RWPE2 (cell line): Measurements from ENCODE around the gene ELFN2.

Experiments
- ATAC-seq: fragments of 200-7000 bp; cut with Tn5 transposase; 3 replicates; pipeline ENCODE4 v1.9.1; 2021; ENCODE audit warnings: low read depth
- DNase-seq: peaks from one replicate; pipeline ENCODE4 v3.0.0-alpha.2; 2020; ENCODE audit warnings: low spot score
- H3K27ac ChIP-seq: fragments of 450-650 bp; 2 replicates; pipeline ENCODE4 v1.5.1; 2017; ENCODE audit warnings: mild to moderate bottlenecking; ENCODE audit not compliant: poor library complexity, severe bottlenecking
- H3K27me3 ChIP-seq: fragments of 250-450 bp; sonication (Bioruptor Pico); 2 replicates; pipeline ENCODE4 v1.5.1; 2021; ENCODE audit warnings: mild to moderate bottlenecking, moderate library complexity; ENCODE audit not compliant: insufficient read depth, poor library complexity, severe bottlenecking
- H3K36me3 ChIP-seq: fragments of 250-450 bp; sonication (Bioruptor Pico); 2 replicates; pipeline ENCODE4 v1.5.1; 2020; ENCODE audit warnings: low read depth, mild to moderate bottlenecking, moderate library complexity
- H3K4me1 ChIP-seq: fragments of 250-450 bp; sonication (Bioruptor Pico); 2 replicates; pipeline ENCODE4 v1.5.1; 2021; ENCODE audit warnings: mild to moderate bottlenecking, moderate library complexity; ENCODE audit not compliant: insufficient read depth, poor library complexity, severe bottlenecking
- H3K4me3 ChIP-seq: fragments of 250-450 bp; sonication (Bioruptor Pico); 2 replicates; pipeline ENCODE4 v1.5.1; 2021; ENCODE audit warnings: mild to moderate bottlenecking, moderate library complexity; ENCODE audit not compliant: severe bottlenecking
- H3K9me3 ChIP-seq: fragments of 250-450 bp; sonication (Bioruptor Pico); 2 replicates; pipeline ENCODE4 v1.5.1; 2021; ENCODE audit warnings: mild to moderate bottlenecking, moderate library complexity; ENCODE audit not compliant: severe bottlenecking
- CTCF ChIP-seq: fragments of 450-650 bp; IDR thresholded peaks from one replicate; pipeline ENCODE4 v1.5.1; 2017; ENCODE audit warnings: mild to moderate bottlenecking, moderate library complexity; ENCODE audit not compliant: poor library complexity, severe bottlenecking

ELFN2 gene

DNA sequence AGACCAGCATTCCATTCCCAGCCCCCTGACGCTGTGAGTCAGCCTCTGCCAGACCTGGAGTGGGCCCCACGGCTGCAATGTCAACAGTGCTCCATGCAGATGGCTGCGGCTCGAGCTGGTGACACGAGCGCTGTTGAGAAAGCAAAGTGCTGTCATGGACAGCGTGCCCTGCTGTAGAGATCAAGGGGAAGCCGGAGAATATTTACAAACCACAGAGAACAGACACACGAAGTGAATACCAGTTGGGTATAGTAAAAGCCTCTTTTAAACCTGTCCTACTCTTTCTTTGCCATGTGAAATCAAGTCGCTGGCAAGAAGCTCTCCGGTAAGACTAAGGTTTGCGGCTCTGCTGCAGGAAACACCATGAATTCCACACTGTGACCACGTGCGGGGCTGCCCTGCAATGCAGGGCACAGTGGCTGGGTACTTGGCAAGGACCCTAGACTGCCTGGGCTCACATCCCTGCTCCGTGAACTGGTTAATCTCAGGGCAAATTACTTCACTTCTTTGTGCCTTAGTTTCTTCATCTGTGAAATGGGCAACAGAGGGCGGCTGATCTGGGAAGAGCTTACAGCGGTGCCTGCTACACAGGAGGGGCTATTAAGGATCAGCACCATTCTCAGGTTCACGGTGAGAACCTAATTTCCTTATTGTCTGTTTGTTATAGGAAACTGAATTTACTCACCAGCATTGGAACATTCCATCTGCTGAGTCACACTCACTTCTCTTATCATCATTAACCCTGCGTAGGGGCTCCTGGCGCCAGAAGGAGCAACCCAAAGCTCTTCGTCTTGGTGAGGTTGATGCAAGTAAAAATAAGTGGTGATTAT is 27.8 kb upstream of the ELFN2 start:
- H3K36me3 ChIP-seq = no peaks in the 10 kb centered on the region
- DNase-seq (no peak), ATAC-seq (peak; percentile 87)
- H3K27me3 ChIP-seq = no peaks in the 10 kb centered on the region
- no peak overlapping the region for H3K4me3 ChIP-seq
- H3K4me1 ChIP-seq = peaks cover 15% of the 10 kb centered on the region
- TF ChIP-seq CTCF = peak; percentile 15
- peak overlapping the region; percentile 79 for H3K27ac ChIP-seq
- no peaks in the 10 kb centered on the region for H3K9me3 ChIP-seq

- ATAC-seq = no peak
- Histone ChIP-seq H3K9me3 (no peaks in the 10 kb centered on the region), H3K36me3 (no peaks in the 10 kb centered on the region), H3K4me3 (no peak overlapping the region), H3K4me1 (peaks cover 15% of the 10 kb centered on the region), H3K27ac (no peak overlapping the region), H3K27me3 (no peaks in the 10 kb centered on the region)
- TF ChIP-seq CTCF = no peak
- no peak for DNase-seq
Observed at GRCh38 chr22:37453696-37454095, 26.4 kb upstream of the ELFN2 start.

GRCh38 chr22:37451218-37451617 is 23.9 kb upstream of the ELFN2 start:
- Histone ChIP-seq H3K27ac (no peak overlapping the region), H3K9me3 (no peaks in the 10 kb centered on the region), H3K36me3 (no peaks in the 10 kb centered on the region), H3K4me3 (no peak overlapping the region), H3K27me3 (no peaks in the 10 kb centered on the region), H3K4me1 (peaks cover 15% of the 10 kb centered on the region)
- no peak for ATAC-seq
- TF ChIP-seq CTCF = no peak
- no peak for DNase-seq

- Histone ChIP-seq H3K4me1 (no peaks in the 10 kb centered on the region), H3K27ac (no peak overlapping the region), H3K4me3 (no peak overlapping the region), H3K27me3 (no peaks in the 10 kb centered on the region), H3K9me3 (no peaks in the 10 kb centered on the region), H3K36me3 (no peaks in the 10 kb centered on the region)
- DNase-seq (no peak), ATAC-seq (no peak)
- no peak for TF ChIP-seq CTCF
Observed at GRCh38 chr22:37449331-37450001, 22.2 kb upstream of the ELFN2 start.
